Right lobe of liver (tissue), 4 donors: Measurements from ENCODE around the gene RIMS3.

Experiments
- POLR2A ChIP-seq: fragments of 450-650 bp; IDR thresholded peaks from one replicate; pipeline ENCODE4 v1.6.1; 2017; ENCODE audit warnings: antibody characterized with exemption, mild to moderate bottlenecking
- TF ChIP-seq, protein P1 (sequence below), 4 donors: fragments of 200-600 bp in 3 of 4; fragments of 450-650 bp in 1 of 4; IDR thresholded peaks; one replicate each; pipeline versions ENCODE4 v1.5.1 to v1.8.0; 2016 to 2022; ENCODE audit warnings: antibody characterized with exemption in 4 of 4, mild to moderate bottlenecking in 2 of 4
- donor health status: DM: no; HTN: no; CAD: no.
- donor health status: DM: no; HTN: no; CAD: no.
- donor health status: DM: no; HTN: yes; CAD: no.

DNA sequence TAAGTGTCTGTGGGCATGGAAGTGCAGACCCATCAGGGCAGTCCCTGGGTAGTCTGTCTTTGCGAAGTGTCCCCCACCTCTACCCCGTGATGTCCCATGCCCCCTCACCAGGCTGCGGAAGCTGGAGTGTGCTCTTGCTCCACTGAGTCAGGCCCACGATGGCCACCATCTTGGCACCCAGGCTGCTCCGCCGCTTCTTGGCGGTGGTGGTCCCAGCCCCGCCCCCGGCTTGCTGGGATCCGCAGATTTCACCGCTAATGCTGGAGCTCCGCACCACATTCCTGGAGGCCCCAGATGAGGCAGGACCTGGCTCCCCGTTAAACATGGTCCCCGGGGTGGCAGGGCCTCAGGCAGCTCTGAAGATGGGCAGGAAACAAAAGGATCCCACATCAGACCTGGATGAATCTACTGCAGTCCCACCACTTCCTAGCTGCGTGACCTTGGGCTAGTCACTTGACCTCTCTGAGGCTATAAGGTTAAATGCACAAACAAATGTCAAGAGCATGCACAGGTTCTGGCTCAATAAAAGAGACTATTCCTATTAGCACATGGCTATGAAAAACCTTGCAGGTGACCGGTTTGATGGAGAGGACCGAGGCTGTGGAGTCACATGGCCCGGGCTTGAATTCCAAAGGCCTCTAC, 23.8 kb downstream of the RIMS3 start:
- no peak for TF ChIP-seq POLR2A
- TF ChIP-seq, protein P1, sequence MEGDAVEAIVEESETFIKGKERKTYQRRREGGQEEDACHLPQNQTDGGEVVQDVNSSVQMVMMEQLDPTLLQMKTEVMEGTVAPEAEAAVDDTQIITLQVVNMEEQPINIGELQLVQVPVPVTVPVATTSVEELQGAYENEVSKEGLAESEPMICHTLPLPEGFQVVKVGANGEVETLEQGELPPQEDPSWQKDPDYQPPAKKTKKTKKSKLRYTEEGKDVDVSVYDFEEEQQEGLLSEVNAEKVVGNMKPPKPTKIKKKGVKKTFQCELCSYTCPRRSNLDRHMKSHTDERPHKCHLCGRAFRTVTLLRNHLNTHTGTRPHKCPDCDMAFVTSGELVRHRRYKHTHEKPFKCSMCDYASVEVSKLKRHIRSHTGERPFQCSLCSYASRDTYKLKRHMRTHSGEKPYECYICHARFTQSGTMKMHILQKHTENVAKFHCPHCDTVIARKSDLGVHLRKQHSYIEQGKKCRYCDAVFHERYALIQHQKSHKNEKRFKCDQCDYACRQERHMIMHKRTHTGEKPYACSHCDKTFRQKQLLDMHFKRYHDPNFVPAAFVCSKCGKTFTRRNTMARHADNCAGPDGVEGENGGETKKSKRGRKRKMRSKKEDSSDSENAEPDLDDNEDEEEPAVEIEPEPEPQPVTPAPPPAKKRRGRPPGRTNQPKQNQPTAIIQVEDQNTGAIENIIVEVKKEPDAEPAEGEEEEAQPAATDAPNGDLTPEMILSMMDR (IDR thresholded peaks at IDR 0.05), result no peak
